HepG2 (cell line): ENCODE data around the gene NPHP4. TPM values are rescaled to one million over a fixed set of nuclear protein-coding genes. Genes with fewer than 3 reads are reported as not detected.

Experiments
- ATAC-seq: fragments of 200-7000 bp; cut with Tn5 transposase; 3 replicates; pipeline ENCODE4 v1.9.1; 2020; ENCODE audit warnings: mild to moderate bottlenecking, moderate library complexity
- BruUV-seq: library from RNA; stranded (reverse); fragments of 400-500 nt; replicated peaks from 2 replicates; lab custom pipeline; 2021; lab: Mats Ljungman, UMichigan
- CTCF ChIA-PET: fragments of 300-600 bp; formaldehyde crosslinking; extraction: SDS; loops from one replicate; lab custom pipeline; 2021; ENCODE audit warnings: low total read pairs, inconsistent platforms, low intra/inter-chr PET ratio; lab: Yijun Ruan, JAX
- POLR2A ChIA-PET: fragments of 350-600 bp; sonication (Branson Sonifier 250); formaldehyde crosslinking; loops from one replicate; lab custom pipeline; 2020; ENCODE audit warnings: antibody characterized with exemption, inconsistent platforms; lab: Yijun Ruan, JAX
- DNase-seq: peaks from one replicate; pipeline ENCODE4 v3.0.0-alpha.2; 2015; ENCODE audit warnings: low spot score
- FAIRE-seq: peaks from 3 replicates; lab custom pipeline; 2011; peaks lifted over from hg19 to GRCh38; lab: Jason Lieb, UNC
- H2AFZ ChIP-seq: one replicate; pipeline ENCODE4 v1.6.1; 2011; ENCODE audit warnings: low read length, inconsistent platforms
- H3K27ac ChIP-seq: fragments of 300-600 bp; 3 replicates; pipeline ENCODE4 v1.8.0; 2011; ENCODE audit warnings: mixed run types, mild to moderate bottlenecking, mixed read lengths, low read length, inconsistent platforms; ENCODE audit not compliant: insufficient read depth; ENCODE audit errors: extremely low read length
- H3K27me3 ChIP-seq, 2 experiments: fragments of 200-600 bp in 1 of 2; 2 replicates in 1 of 2; 3 replicates in 1 of 2; pipeline versions ENCODE4 v1.6.0 to v1.8.0; 2011; ENCODE audit warnings: low read length in 2 of 2, mild to moderate bottlenecking in 2 of 2, moderate library complexity in 2 of 2, inconsistent platforms in 1 of 2; ENCODE audit not compliant: insufficient read depth in 2 of 2, control insufficient read depth in 1 of 2
- H3K36me3 ChIP-seq, 2 experiments: fragments of 200-600 bp in 1 of 2; replicated peaks in 1 of 2; 2 replicates in 1 of 2; 3 replicates in 1 of 2; pipeline versions ENCODE4 v1.5.1 to v1.8.0; 2011; ENCODE audit warnings: low read length in 2 of 2, inconsistent platforms in 1 of 2; ENCODE audit not compliant: insufficient read depth in 2 of 2, control insufficient read depth in 1 of 2
- H3K4me1 ChIP-seq: 2 replicates; pipeline ENCODE4 v1.5.1; 2012; ENCODE audit warnings: low read length, inconsistent platforms; ENCODE audit not compliant: insufficient read depth
- H3K4me2 ChIP-seq: 2 replicates; pipeline ENCODE4 v1.6.0; 2011; ENCODE audit warnings: low read depth, low read length, inconsistent platforms
- H3K4me3 ChIP-seq, 3 experiments: fragments of 200-600 bp in 1 of 3; sonication (generic), shearing (Covaris generic) in 1 of 3; replicated peaks in 1 of 3; 2 replicates each; pipeline ENCODE4 v1.5.1; 2011 to 2016; ENCODE audit warnings: low read length in 3 of 3, inconsistent platforms in 2 of 3, low read depth in 2 of 3, mild to moderate bottlenecking in 2 of 3, control low read depth in 1 of 3, mixed read lengths in 1 of 3; ENCODE audit not compliant: insufficient read depth in 1 of 3
- H3K79me2 ChIP-seq: one replicate; pipeline ENCODE4 v1.6.1; 2011; ENCODE audit warnings: low read length, inconsistent platforms; ENCODE audit not compliant: insufficient read depth
- H3K9ac ChIP-seq: 2 replicates; pipeline ENCODE4 v1.6.0; 2011; ENCODE audit warnings: mild to moderate bottlenecking, low read depth, low read length, inconsistent platforms; ENCODE audit not compliant: insufficient read depth
- H3K9me3 ChIP-seq: 2 replicates; pipeline ENCODE4 v1.5.1; 2012; ENCODE audit warnings: mild to moderate bottlenecking, low read length
- H4K20me1 ChIP-seq: 2 replicates; pipeline ENCODE4 v1.6.0; 2011; ENCODE audit warnings: inconsistent platforms, mild to moderate bottlenecking, low read length, moderate library complexity; ENCODE audit not compliant: insufficient read depth
- ATAD3A ChIP-seq: sonication (generic); formaldehyde crosslinking; IDR thresholded peaks from 2 replicates; pipeline ENCODE4 v1.4.0; 2020; ENCODE audit warnings: missing genetic modification reagents
- FOXC1 ChIP-seq: sonication (generic); formaldehyde crosslinking; IDR thresholded peaks from 2 replicates; pipeline ENCODE4 v1.8.0; 2022; ENCODE audit warnings: mild to moderate bottlenecking, missing genetic modification reagents, borderline replicate concordance
- HNRNPK ChIP-seq: fragments of 200-400 bp; formaldehyde crosslinking; IDR thresholded peaks from 2 replicates; pipeline ENCODE4 v1.6.1; 2018; ENCODE audit warnings: low read length, low read depth, moderate library complexity, mild to moderate bottlenecking; ENCODE audit not compliant: poor library complexity, severe bottlenecking
- KLF13 ChIP-seq: sonication (generic); formaldehyde crosslinking; IDR thresholded peaks from 2 replicates; pipeline ENCODE4 v1.4.0; 2020; ENCODE audit warnings: mild to moderate bottlenecking, missing genetic modification reagents
- POLR2A ChIP-seq, 2 experiments: IDR thresholded peaks; 2 replicates each; pipeline ENCODE4 v1.6.1; 2011; ENCODE audit warnings: low read depth in 2 of 2, low read length in 2 of 2, mild to moderate bottlenecking in 1 of 2, moderate library complexity in 1 of 2; ENCODE audit not compliant: insufficient read depth in 1 of 2
- REPIN1 ChIP-seq: sonication (generic); formaldehyde crosslinking; IDR thresholded peaks from 2 replicates; pipeline ENCODE4 v1.8.0; 2022; ENCODE audit warnings: missing genetic modification reagents, low read depth, mild to moderate bottlenecking, borderline replicate concordance
- SOX6 ChIP-seq, 2 experiments: fragments of 450-650 bp in 1 of 2; sonication (generic) in 1 of 2; formaldehyde crosslinking in 1 of 2; IDR thresholded peaks; 2 replicates each; pipeline versions ENCODE4 v1.4.0 to v1.6.1; 2017 to 2020; ENCODE audit warnings: antibody characterized with exemption in 1 of 2, mild to moderate bottlenecking in 1 of 2, missing genetic modification reagents in 1 of 2
- TAF15 ChIP-seq: fragments of 200-400 bp; formaldehyde crosslinking; IDR thresholded peaks from one replicate; pipeline ENCODE4 v1.6.1; 2018; ENCODE audit warnings: mild to moderate bottlenecking, low read depth, low read length; ENCODE audit not compliant: poor library complexity, severe bottlenecking
- ZC3H4 ChIP-seq: sonication (generic); formaldehyde crosslinking; IDR thresholded peaks from 2 replicates; pipeline ENCODE4 v1.4.0; 2020; ENCODE audit warnings: missing genetic modification reagents, borderline replicate concordance
- ZMYM3 ChIP-seq: sonication (generic); formaldehyde crosslinking; IDR thresholded peaks from 2 replicates; pipeline ENCODE4 v1.5.1; 2020; ENCODE audit warnings: mild to moderate bottlenecking, missing genetic modification reagents
- ZNF549 ChIP-seq: sonication (generic); formaldehyde crosslinking; IDR thresholded peaks from 2 replicates; pipeline ENCODE4 v1.5.0; 2020; ENCODE audit warnings: missing genetic modification reagents
- WGBS: methylation state at CpG from one replicate; pipeline ENCODE4 v1.1.6; 2017; ENCODE audit warnings: low lambda C conversion rate; 5-methylcytosine and 5-hydroxymethylcytosine counted together
- in situ Hi-C: cut with HindIII; loops from 2 replicates; pipeline ENCODE4 v1.10.0; 2017; ENCODE audit warnings: low pct_unique_long_range_greater_than_20kb; ENCODE audit not compliant: extremely low pct_ligation_motif_present
- intact Hi-C: fragments of 100-400 bp; cut with micrococcal nuclease; formaldehyde crosslinking; loops from one replicate; pipeline ENCODE4 v1.10.0; 2022; ENCODE audit not compliant: unreplicated experiment
- polyA plus RNA-seq, 8 experiments: library from polyadenylated mRNA; depleted of rRNA in 3 of 8; stranded (reverse) in 7 of 8; unstranded in 1 of 8; fragments of >200 nt; fragmentation: Illumina TruSeq in 4 of 8; extraction: Trizol in 4 of 8; gene quantifications; 2 replicates each; pipeline versions ENCODE4 v1.2.1 to v1.2.3, GENCODE V29; 2011 to 2016; ENCODE audit warnings: low read depth in 4 of 8, missing spikeins in 1 of 8, mixed read lengths in 1 of 8; ENCODE audit not compliant: insufficient read depth in 1 of 8
- total RNA-seq, 5 experiments: library from RNA; depleted of rRNA; stranded (reverse); fragments of >200 nt; fragmentation: Illumina TruSeq; extraction: Trizol; gene quantifications; 2 replicates each; pipeline ENCODE4 v1.2.3, GENCODE V29; 2016; ENCODE audit warnings: low read depth in 1 of 5
- TF ChIP-seq, protein P1 (sequence below): sonication (generic); formaldehyde crosslinking; IDR thresholded peaks from 2 replicates; pipeline ENCODE4 v1.4.0; 2020; ENCODE audit warnings: low read depth, mild to moderate bottlenecking, missing genetic modification reagents

Gene NPHP4
- total and polyA plus RNA-seq, 2 of the 13 experiments (the other 11 are each of a cell fraction or from before 2014, with no cell fraction given), result 4.4 to 6.8 TPM

DNA sequence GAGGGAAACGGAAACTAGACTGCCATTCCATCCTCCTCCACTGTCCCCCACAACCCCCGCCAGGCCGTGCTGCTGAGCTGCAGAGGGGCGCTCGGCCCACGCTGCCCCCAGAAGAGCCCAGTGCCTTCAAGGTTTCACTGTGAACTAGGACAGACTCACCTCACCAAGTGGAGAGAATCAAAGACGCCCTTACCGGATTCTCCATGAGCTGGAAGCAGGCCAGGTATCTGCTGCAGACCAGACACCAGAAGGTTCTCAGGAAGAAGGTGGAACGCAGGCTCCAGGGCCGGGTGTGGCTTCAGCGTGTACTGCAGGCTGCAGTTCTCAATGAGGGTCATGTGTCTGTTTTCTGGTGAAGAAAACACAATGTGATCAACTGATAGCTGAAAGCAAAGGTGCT, 30.6 kb downstream of the NPHP4 start:
- H3K4me2 ChIP-seq, result no peak overlapping the region
- intact Hi-C loops (no loop called here), in situ Hi-C loops (no loop called here)
- BruUV-seq, result no TSS peak
- H3K36me3 ChIP-seq, result peaks cover 13 to 57% of the 10 kb centered on the region in 2 experiments
- DNase-seq (no peak), FAIRE-seq (no peak), ATAC-seq (no peak)
- no peak overlapping the region for H2AFZ ChIP-seq
- no peak overlapping the region for H3K27ac ChIP-seq
- TF ChIP-seq ZC3H4 (no peak), KLF13 (CRISPR knock-in tag) (no peak), FOXC1 (CRISPR knock-in tag) (no peak), REPIN1 (no peak), POLR2A (IDR thresholded peaks at IDR 0.05; ENCODE audit: insufficient read depth in 1 of 2, low read depth in 2 of 2, low read length in 2 of 2) (no peak), TAF15 (no peak), ZNF549 (CRISPR knock-in tag) (no peak), ATAD3A (CRISPR knock-in tag) (no peak), ZMYM3 (CRISPR knock-in tag) (no peak), HNRNPK (no peak), SOX6 (IDR thresholded peaks at IDR 0.05) (no peak), SOX6 (CRISPR knock-in tag; IDR thresholded peaks at IDR 0.05) (no peak)
- TF ChIP-seq, protein P1, sequence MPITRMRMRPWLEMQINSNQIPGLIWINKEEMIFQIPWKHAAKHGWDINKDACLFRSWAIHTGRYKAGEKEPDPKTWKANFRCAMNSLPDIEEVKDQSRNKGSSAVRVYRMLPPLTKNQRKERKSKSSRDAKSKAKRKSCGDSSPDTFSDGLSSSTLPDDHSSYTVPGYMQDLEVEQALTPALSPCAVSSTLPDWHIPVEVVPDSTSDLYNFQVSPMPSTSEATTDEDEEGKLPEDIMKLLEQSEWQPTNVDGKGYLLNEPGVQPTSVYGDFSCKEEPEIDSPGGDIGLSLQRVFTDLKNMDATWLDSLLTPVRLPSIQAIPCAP (CRISPR knock-in tag), result no peak
- H3K9me3 ChIP-seq, result no peaks in the 10 kb centered on the region
- no peak overlapping the region for H3K4me3 ChIP-seq
- H3K27me3 ChIP-seq, result no peaks in the 10 kb centered on the region; a peak in 1 of 5 replicates
- 97% methylated on average over 4 of the region's 11 CpGs for WGBS
- H3K4me1 ChIP-seq, result peaks cover 19% of the 10 kb centered on the region
- H4K20me1 ChIP-seq, result no peaks in the 10 kb centered on the region
- POLR2A ChIA-PET, result no interaction called here
- CTCF ChIA-PET, result no interaction called here
- no peak overlapping the region for H3K9ac ChIP-seq
- H3K79me2 ChIP-seq, result no peaks in the 10 kb centered on the region
